ENCODE measurements around the gene TEX35.

Gene TEX35

GRCh38 chr1:178529364-178530036 is 16.6 kb downstream of the TEX35 start:
- DNase-seq (ENCODE audit: low read depth): no peak
- H3K4me3 ChIP-seq (ENCODE audit: low read depth, low read length): no peak overlapping the region
- no peak for TF ChIP-seq CTCF (IDR thresholded peaks at IDR 0.05; ENCODE audit: low read depth, low read length, missing control alignments)

- TF ChIP-seq CTCF (IDR thresholded peaks at IDR 0.05; ENCODE audit: low read depth, low read length, missing control alignments): no peak
- no peak overlapping the region for H3K4me3 ChIP-seq (ENCODE audit: low read depth, low read length)
- DNase-seq (ENCODE audit: low read depth): no peak
Measured at GRCh38 chr1:178530037-178530402, 17.1 kb downstream of the TEX35 start.

GRCh38 chr1:178530502-178530901 is 17.6 kb downstream of the TEX35 start:
- H3K4me3 ChIP-seq (ENCODE audit: low read depth, low read length): no peak overlapping the region
- TF ChIP-seq CTCF (IDR thresholded peaks at IDR 0.05; ENCODE audit: low read depth, low read length, missing control alignments): no peak
- DNase-seq (ENCODE audit: low read depth): no peak

- TF ChIP-seq CTCF (IDR thresholded peaks at IDR 0.05; ENCODE audit: low read depth, low read length, missing control alignments): no peak
- H3K4me3 ChIP-seq (ENCODE audit: low read depth, low read length): no peak overlapping the region
- DNase-seq (ENCODE audit: low read depth): no peak
Measured at GRCh38 chr1:178531887-178532286, 19.0 kb downstream of the TEX35 start.

GRCh38 chr1:178532392-178532791 is 19.5 kb downstream of the TEX35 start:
- peak; percentile 82 for TF ChIP-seq CTCF (IDR thresholded peaks at IDR 0.05; ENCODE audit: low read depth, low read length, missing control alignments)
- no peak overlapping the region for H3K4me3 ChIP-seq (ENCODE audit: low read depth, low read length)
- no peak for DNase-seq (ENCODE audit: low read depth)

- H3K4me3 ChIP-seq (ENCODE audit: low read depth, low read length): no peak overlapping the region
- no peak for TF ChIP-seq CTCF (IDR thresholded peaks at IDR 0.05; ENCODE audit: low read depth, low read length, missing control alignments)
- no peak for DNase-seq (ENCODE audit: low read depth)
Measured at GRCh38 chr1:178533121-178533946, 20.4 kb downstream of the TEX35 start.
